Activated CD8-positive, alpha-beta memory T cell treated with anti-CD3 and anti-CD28 coated beads, Interleukin-2, amount 10 ng/mL, durations not matched to agents 7 days and 5 days (primary cell): Measurements from ENCODE around the gene MEI1. TPM values are rescaled to one million over a fixed set of nuclear protein-coding genes. Genes with fewer than 3 reads are reported as not detected.

Source experiments
- ATAC-seq: fragments of 150-1000 bp; cut with Tn5 transposase; one replicate; pipeline ENCODE4 v1.10.0; 2021; ENCODE audit warnings: moderate library complexity
- CTCF ChIA-PET: fragments of 350-600 bp; sonication (Branson Sonifier 250); formaldehyde crosslinking; loops from one replicate; lab custom pipeline; 2021; ENCODE audit warnings: antibody characterized with exemption; lab: Charles Lee
- DNase-seq: peaks from one replicate; pipeline ENCODE4 v3.0.0-alpha.2; 2020
- H3K27ac Mint-ChIP-seq: one replicate; pipeline ENCODE4 v1.8.0; 2021; ENCODE audit warnings: mild to moderate bottlenecking, mixed read lengths
- H3K27me3 Mint-ChIP-seq: one replicate; pipeline ENCODE4 v1.8.0; 2021; ENCODE audit warnings: mixed read lengths
- H3K36me3 Mint-ChIP-seq: one replicate; pipeline ENCODE4 v1.8.0; 2021; ENCODE audit warnings: mild to moderate bottlenecking, mixed read lengths
- H3K4me1 Mint-ChIP-seq: one replicate; pipeline ENCODE4 v1.8.0; 2021; ENCODE audit warnings: mixed read lengths
- H3K4me3 Mint-ChIP-seq: one replicate; pipeline ENCODE4 v1.8.0; 2021; ENCODE audit warnings: mild to moderate bottlenecking, moderate library complexity, mixed read lengths
- H3K9me3 Mint-ChIP-seq: one replicate; pipeline ENCODE4 v1.8.0; 2022; ENCODE audit warnings: low read depth, mixed read lengths
- total RNA-seq, 2 experiments: library from RNA; stranded (reverse); gene quantifications; one replicate each; pipeline ENCODE4 v1.2.3, GENCODE V29; 2021

Gene MEI1
- total RNA-seq, 2 experiments from 2014 or later: 37.3 to 45.9 TPM

DNA sequence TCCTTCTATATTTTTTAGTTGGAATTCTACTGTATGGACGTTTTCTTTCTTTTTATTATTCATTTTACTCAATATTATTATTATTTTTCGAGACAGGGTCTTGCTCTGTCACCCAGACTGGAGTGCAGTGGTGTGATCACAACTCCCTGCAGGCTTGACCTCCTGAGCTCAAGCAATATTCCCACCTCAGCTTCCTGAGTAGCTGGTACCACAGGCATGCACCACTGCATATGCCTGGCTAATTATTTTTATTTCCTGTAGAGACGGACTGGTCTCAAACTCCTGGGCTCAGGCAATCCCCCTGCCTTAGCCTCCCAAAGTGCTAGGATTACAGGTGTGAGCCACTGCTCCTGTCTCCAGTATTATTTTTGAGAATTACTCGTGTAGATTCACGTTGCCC, 67.2 kb downstream of the MEI1 start:
- Mint-ChIP-seq H3K4me1 (peaks cover 5% of the 10 kb centered on the region), H3K27me3 (no peaks in the 10 kb centered on the region), H3K4me3 (no peak overlapping the region), H3K36me3 (no peaks in the 10 kb centered on the region), H3K27ac (no peak overlapping the region), H3K9me3 (no peaks in the 10 kb centered on the region)
- DNase-seq: no peak
- CTCF ChIA-PET: no interaction called here
- ATAC-seq: no peak

DNA sequence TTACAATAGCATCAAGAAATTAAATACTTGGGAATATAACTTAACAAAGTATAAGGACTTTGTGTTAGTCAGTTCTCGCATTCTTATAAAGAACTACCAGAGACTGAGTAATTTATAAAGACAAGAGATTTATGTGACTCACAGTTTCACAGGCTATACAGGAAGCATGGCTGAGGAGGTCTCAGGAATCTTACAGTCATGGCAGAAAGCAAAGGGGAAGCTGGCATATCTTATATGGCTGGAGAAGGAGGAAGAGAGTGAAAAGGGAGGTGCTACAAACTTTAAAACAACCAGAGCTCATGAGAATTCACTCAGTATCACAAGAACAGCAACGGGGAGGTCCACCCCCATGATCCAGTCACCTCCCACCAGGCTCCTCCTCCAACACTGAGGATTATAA, 69.1 kb downstream of the MEI1 start:
- ATAC-seq (no peak), DNase-seq (no peak)
- H3K4me1 Mint-ChIP-seq: peaks cover 7% of the 10 kb centered on the region
- no peak overlapping the region for H3K27ac Mint-ChIP-seq
- no peak overlapping the region for H3K4me3 Mint-ChIP-seq
- no peaks in the 10 kb centered on the region for H3K9me3 Mint-ChIP-seq
- no peaks in the 10 kb centered on the region for H3K36me3 Mint-ChIP-seq
- no peaks in the 10 kb centered on the region for H3K27me3 Mint-ChIP-seq
- CTCF ChIA-PET: interaction anchor here (0.7 kb wide), 1 partner anchor 89 kb away, joined by 3 read pairs; no protein-coding TSS in a partner anchor

DNA sequence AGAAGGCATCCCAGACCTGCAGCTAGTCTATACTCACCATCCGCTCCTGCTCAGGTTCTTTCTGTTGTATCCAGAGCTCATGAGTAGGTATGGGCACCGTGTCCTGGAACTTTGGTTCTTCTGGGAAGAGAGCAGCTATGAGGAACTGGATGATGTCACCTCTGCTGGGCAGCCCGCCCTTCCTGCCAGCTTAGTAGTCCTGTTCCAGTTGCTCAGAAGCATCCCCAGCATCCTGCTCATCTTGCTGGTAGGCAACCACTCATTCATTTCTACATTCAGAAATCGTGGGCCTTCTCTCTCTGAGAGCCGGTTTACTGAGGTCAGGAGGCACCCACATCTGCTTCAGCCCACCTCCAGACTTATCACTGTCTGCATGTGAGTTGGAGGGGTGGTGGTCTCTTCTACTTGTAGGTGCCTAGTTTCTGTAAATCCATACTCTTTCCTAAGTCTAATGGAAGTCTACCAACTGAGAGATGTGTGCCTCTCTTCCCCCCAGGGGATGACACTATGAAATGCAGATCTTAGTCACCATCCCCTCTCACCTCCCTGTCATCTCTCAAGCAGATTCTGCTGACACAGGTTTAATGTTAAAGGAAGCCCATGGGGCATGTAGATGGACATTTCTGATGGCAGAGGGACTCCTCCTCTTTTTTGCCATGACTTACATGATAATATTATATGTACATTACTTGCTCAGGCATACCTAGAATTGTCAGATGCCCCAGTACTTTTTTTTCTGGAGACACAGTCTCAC, 71.6 kb downstream of the MEI1 start:
- no peak for DNase-seq
- ATAC-seq: peak; percentile 49

DNA sequence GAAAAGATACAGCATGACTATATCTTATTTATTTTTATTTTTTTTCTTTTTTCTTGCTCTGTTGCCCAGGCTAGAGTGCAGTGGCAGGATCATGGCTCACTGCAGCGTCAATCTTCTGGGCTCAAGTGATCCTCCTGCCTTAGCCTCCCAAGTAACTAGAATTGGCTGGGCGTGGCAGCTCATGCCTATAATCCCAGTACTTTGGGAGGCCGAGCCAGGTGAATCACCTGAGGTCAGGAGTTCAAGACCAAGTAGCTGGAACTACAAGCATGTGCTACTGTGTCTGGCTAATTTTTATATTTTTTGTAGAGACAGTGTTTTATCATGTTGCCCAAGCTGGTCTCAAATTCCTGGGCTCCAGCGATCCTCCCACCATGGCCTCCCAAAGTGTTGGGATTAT, 72.9 kb downstream of the MEI1 start:
- Mint-ChIP-seq H3K27ac (no peak overlapping the region), H3K4me3 (no peak overlapping the region), H3K36me3 (no peaks in the 10 kb centered on the region), H3K4me1 (peaks cover 7% of the 10 kb centered on the region), H3K9me3 (no peaks in the 10 kb centered on the region), H3K27me3 (peaks cover 3% of the 10 kb centered on the region)
- CTCF ChIA-PET: interaction anchor here (2.0 kb wide), 1 partner anchor 10 kb away, joined by 7 read pairs; no protein-coding TSS in a partner anchor
- ATAC-seq (no peak), DNase-seq (no peak)

More for the DNA sequence above, 71.6 kb downstream of the MEI1 start:
- Mint-ChIP-seq H3K9me3 (no peaks in the 10 kb centered on the region), H3K27me3 (peaks cover 3% of the 10 kb centered on the region), H3K4me3 (no peak overlapping the region), H3K4me1 (peaks cover 7% of the 10 kb centered on the region), H3K27ac (no peak overlapping the region), H3K36me3 (no peaks in the 10 kb centered on the region)
- CTCF ChIA-PET: interaction anchor here (1.1 to 1.6 kb wide), 2 partner anchors 9 to 74 kb away, joined by 3 read pairs; no protein-coding TSS in a partner anchor

DNA sequence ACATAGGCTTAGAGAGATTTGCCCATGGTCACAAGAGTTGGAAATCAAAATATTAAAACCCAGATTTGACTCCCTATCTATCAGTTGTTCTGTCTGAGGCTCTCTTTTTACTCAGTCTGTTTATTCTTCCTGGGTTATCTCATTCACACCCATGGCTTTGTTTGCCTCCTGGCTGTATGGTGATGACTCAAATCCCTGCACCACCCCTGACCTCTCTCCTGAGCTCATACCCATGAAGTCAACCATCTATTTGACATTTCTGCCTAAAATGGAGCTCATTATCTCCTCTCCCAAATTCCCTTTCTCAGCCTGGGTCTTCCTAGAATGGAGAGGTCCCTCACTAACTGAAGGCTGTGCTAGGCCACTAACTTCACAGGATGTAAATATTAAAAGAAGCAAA, 73.3 kb downstream of the MEI1 start:
- peaks cover 3% of the 10 kb centered on the region for H3K27me3 Mint-ChIP-seq
- no peak overlapping the region for H3K4me3 Mint-ChIP-seq
- H3K9me3 Mint-ChIP-seq: no peaks in the 10 kb centered on the region
- CTCF ChIA-PET: interaction anchor here (1.4 to 2.0 kb wide), 4 partner anchors 10 to 105 kb away, joined by 4 to 8 read pairs (median 8); no protein-coding TSS in a partner anchor
- peaks cover 7% of the 10 kb centered on the region for H3K4me1 Mint-ChIP-seq
- H3K36me3 Mint-ChIP-seq: no peaks in the 10 kb centered on the region
- ATAC-seq (peak; percentile 27), DNase-seq (no peak)
- H3K27ac Mint-ChIP-seq: no peak overlapping the region

DNA sequence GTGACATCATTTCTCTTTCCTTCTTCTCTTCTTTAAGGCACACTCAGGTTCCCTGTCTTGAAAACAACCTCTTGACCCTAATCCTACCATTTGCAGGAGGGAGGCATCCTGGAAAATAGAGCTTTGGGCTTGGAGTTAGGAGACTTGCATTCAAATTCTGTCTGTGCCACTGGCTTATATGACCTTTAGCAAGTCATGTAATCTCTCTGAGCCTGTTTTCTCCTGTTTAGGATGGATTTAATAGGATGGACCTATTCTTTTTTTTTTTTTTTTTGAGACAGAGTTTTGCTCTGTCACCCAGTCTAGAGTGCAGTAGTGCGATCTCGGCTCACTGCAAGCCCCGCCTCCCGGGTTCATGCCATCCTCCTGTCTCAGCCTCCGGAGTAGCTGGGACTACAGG, 76.0 kb downstream of the MEI1 start:
- H3K9me3 Mint-ChIP-seq: no peaks in the 10 kb centered on the region
- DNase-seq (no peak), ATAC-seq (no peak)
- H3K36me3 Mint-ChIP-seq: no peaks in the 10 kb centered on the region
- H3K27ac Mint-ChIP-seq: no peak overlapping the region
- peaks cover 3% of the 10 kb centered on the region for H3K27me3 Mint-ChIP-seq
- H3K4me3 Mint-ChIP-seq: no peak overlapping the region
- CTCF ChIA-PET: no interaction called here
- peaks cover 16% of the 10 kb centered on the region for H3K4me1 Mint-ChIP-seq

DNA sequence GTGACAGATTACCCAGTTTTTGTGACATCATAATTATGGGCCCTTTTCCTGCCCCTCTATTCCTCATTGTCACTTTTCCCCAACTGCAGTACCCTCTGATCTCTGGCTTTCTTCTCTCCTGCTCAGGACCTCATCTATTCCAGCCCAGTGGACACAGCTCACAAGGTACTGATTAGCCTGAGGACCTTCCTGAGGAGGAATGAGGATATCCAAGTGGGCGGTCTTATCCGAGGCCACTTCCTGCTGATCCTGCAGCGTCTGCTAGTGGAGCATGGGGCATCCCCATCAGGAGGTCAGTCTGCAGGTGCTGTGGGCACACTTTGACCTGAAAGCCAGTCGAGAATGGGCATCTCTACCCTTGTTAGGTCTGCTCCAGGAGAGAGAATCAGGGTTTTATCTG, 76.7 kb downstream of the MEI1 start:
- ATAC-seq: no peak
- Mint-ChIP-seq H3K9me3 (no peaks in the 10 kb centered on the region), H3K4me1 (peaks cover 20% of the 10 kb centered on the region), H3K36me3 (no peaks in the 10 kb centered on the region), H3K4me3 (no peak overlapping the region), H3K27ac (no peak overlapping the region), H3K27me3 (peaks cover 3% of the 10 kb centered on the region)
- CTCF ChIA-PET: interaction anchor here (0.7 kb wide), 1 partner anchor 76 kb away, joined by 3 read pairs; no protein-coding TSS in a partner anchor
- DNase-seq: no peak

DNA sequence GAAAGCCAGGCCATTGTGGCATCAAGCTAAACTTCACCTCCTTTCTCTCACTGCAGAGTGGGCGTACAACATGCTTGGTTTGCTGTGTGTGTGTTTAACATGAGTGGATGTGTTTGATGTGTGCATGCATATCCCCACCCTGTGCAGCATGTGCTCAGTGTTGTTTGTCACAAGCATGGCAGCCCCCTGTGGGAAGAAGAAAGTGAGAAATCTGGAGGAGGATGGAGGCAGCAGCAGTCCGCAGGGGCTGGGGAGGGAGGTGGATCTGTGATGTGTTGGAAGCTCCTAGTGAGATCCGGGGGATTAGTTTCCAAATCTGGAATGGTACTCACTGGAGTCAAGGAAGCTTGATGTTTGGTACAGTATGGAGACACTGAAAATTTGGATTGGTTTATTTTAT, 77.1 kb downstream of the MEI1 start:
- DNase-seq (no peak), ATAC-seq (no peak)
- no peak overlapping the region for H3K4me3 Mint-ChIP-seq
- H3K27me3 Mint-ChIP-seq: peaks cover 3% of the 10 kb centered on the region
- no peaks in the 10 kb centered on the region for H3K36me3 Mint-ChIP-seq
- peaks cover 22% of the 10 kb centered on the region for H3K4me1 Mint-ChIP-seq
- no peaks in the 10 kb centered on the region for H3K9me3 Mint-ChIP-seq
- no peak overlapping the region for H3K27ac Mint-ChIP-seq
- CTCF ChIA-PET: interaction anchor here (0.7 to 2.6 kb wide), 4 partner anchors 24 to 76 kb away, joined by 3 to 8 read pairs (median 3); partner anchors contain the start of gene CCDC134

DNA sequence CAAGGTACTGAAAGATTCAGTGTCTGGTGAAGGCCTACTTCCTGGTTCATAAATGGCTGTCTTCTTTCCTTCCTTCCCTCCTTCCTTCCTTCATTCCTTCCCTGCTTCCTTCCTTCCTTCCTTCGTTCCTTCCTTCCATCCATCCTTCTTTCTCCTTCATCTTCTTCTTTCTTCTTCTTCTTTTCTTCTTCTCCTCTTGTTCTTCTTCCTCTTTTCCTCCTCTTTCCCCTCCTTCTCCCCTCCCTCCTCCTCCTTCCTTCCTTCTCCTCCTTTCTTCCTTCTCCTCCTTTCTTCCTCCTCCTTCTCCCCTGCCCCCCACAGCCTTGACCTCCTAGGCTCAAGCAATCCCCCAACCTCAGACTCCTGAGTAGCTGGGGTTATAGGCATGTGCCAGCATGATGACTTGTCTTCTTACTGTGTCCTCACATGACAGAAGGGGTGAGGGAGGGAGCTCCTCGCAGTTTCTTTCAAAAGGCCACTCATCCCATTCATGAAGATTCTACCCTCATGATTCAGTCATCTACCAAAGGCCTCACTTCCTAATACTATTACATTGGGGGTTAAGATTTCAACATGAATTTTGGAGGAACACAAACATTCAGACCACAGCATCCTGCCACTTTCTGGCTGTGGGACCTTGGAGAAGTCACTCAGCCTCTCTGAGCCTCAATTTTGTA, 78.6 kb downstream of the MEI1 start:
- peaks cover 31% of the 10 kb centered on the region for H3K4me1 Mint-ChIP-seq
- DNase-seq (no peak), ATAC-seq (no peak)
- peak overlapping the region; percentile 11 for H3K27ac Mint-ChIP-seq
- H3K27me3 Mint-ChIP-seq: peaks cover 3% of the 10 kb centered on the region
- no peaks in the 10 kb centered on the region for H3K9me3 Mint-ChIP-seq
- CTCF ChIA-PET: interaction anchor here (0.9 to 6.0 kb wide), 3 partner anchors 23 to 79 kb away, joined by 4 to 31 read pairs (median 8); partner anchors contain the start of gene CCDC134
- no peak overlapping the region for H3K4me3 Mint-ChIP-seq
- H3K36me3 Mint-ChIP-seq: no peaks in the 10 kb centered on the region

DNA sequence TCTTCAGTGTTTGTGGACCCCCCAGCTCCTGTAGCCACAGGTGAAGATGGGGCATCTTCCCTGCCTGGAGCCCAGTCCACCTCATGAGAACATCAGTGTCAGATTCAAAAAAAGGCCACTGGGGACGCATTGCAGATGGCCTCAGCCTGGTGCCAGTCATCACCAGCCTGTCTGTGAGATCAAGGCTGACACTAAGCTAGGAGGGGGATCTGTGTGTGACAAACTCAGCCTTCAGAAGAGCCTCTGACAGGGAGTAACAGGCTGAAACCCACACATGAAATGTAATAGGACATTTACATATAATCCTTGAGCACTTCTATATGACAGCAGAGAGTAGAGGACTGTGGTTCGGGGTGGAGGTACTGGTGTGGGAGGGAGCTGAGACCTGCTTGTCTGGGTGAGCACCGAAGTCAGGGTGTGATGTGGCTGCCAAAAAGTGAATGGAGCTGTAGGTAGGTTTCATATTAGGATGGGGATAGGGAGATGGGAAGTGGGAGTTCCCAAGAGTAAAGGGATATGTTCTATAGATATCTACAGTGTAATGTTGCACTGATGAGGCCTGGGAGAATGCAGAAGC, 80.7 kb downstream of the MEI1 start:
- CTCF ChIA-PET: interaction anchor here (1.0 to 6.0 kb wide), 12 partner anchors 9 to 163 kb away, joined by 3 to 52 read pairs (median 4); partner anchors contain the start of genes CCDC134 and SREBF2
- no peaks in the 10 kb centered on the region for H3K9me3 Mint-ChIP-seq
- H3K27me3 Mint-ChIP-seq: peaks cover 3% of the 10 kb centered on the region
- ATAC-seq (no peak), DNase-seq (no peak)
- H3K4me3 Mint-ChIP-seq: peak overlapping the region; percentile 23
- peaks cover 41% of the 10 kb centered on the region for H3K4me1 Mint-ChIP-seq
- H3K27ac Mint-ChIP-seq: peak overlapping the region; percentile 99
- H3K36me3 Mint-ChIP-seq: peaks cover 4% of the 10 kb centered on the region

DNA sequence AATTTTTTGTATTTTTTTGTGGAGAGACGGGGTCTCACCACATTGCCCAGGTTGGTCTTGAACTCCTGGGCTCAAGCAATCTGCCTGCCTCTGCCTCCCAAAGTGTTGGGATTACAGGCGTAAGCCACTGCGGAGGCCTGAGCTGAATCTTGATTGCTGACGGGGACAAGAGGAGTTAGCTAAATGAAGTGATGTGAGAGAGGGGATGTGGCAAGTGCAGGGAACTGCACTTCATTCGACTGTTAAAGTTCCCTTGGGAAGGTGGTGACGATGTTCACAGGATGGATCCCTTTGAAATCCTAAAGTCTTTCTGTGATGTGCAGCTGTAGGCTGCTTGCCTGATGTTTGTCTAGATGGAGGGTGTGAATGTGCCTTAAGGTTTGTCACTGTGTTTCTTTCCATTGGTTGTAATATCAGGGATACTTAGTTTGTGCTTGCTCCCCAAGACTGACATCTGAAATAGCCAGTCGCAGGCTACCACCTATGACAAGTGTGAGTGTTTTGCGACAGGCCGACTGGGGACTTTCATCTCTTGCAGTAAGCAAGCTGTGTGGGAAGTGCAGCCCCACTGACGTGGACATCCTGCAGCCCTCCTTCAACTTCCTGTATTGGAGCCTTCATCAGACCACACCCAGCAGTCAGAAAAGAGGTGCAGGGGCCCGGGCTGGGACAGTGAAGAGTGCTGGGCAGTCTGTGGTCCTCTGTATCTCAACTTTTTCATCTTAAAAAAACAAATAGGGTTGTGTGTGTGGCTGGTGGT, 81.6 kb downstream of the MEI1 start:
- peaks cover 41% of the 10 kb centered on the region for H3K4me1 Mint-ChIP-seq
- H3K9me3 Mint-ChIP-seq: no peaks in the 10 kb centered on the region
- DNase-seq: peak; percentile 98
- CTCF ChIA-PET: interaction anchor here (0.6 to 6.0 kb wide), 18 partner anchors 8 to 859 kb away, joined by 3 to 52 read pairs (median 4); partner anchors contain the start of genes CCDC134 and SREBF2
- peak; percentile 97 for ATAC-seq
- H3K27me3 Mint-ChIP-seq: no peaks in the 10 kb centered on the region
- peaks cover 4% of the 10 kb centered on the region for H3K36me3 Mint-ChIP-seq
- H3K4me3 Mint-ChIP-seq: peak overlapping the region; percentile 76
- H3K27ac Mint-ChIP-seq: peak overlapping the region; percentile 99

DNA sequence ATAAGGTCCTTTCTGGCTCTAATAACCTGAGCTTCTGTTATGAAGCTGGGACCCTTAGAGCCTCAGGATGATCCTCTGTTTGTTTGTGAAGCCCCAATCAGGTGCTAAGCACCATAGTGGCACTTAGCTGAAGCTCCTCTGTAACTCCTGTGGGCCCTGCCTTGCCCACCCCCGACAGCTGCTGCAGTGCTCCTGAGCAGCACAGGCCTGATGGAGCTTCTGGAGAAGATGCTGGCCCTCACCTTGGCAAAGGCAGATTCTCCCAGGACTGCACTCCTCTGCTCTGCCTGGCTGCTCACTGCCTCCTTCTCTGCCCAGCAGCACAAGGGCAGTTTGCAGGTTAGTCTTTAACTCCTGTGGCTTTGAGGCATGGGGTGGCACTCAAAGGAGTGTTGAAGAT, 82.2 kb downstream of the MEI1 start:
- peak; percentile 25 for ATAC-seq
- CTCF ChIA-PET: interaction anchor here (0.6 to 6.0 kb wide), 18 partner anchors 8 to 860 kb away, joined by 3 to 52 read pairs (median 4); partner anchors contain the start of genes CCDC134 and SREBF2
- Mint-ChIP-seq H3K4me1 (peaks cover 41% of the 10 kb centered on the region), H3K27ac (peak overlapping the region; percentile 99), H3K36me3 (peaks cover 4% of the 10 kb centered on the region), H3K27me3 (no peaks in the 10 kb centered on the region), H3K4me3 (peak overlapping the region; percentile 76), H3K9me3 (no peaks in the 10 kb centered on the region)
- peak; percentile 54 for DNase-seq
